Tibial nerve (tissue), 4 donors: ENCODE results near the gene COL4A2. TPM values are rescaled to one million over a fixed set of nuclear protein-coding genes. Genes with fewer than 3 reads are reported as not detected.

Experiments used
- DNase-seq, 2 donors: peaks; one replicate each; pipeline ENCODE4 v3.0.0-alpha.2; 2019; ENCODE audit warnings: low spot score in 2 of 2
- H3K27ac ChIP-seq, 4 donors: fragments of 200-600 bp; sonication (generic) in 3 of 4; one replicate each; pipeline ENCODE4 v1.5.1; 2017 to 2019; ENCODE audit warnings: mild to moderate bottlenecking in 1 of 4
- H3K27me3 ChIP-seq, 2 donors: fragments of 200-600 bp; sonication (generic) in 1 of 2; one replicate each; pipeline versions ENCODE4 v1.5.1 to v1.6.0; 2017 to 2019
- H3K36me3 ChIP-seq, 3 donors: fragments of 200-600 bp; sonication (generic); one replicate each; pipeline ENCODE4 v1.5.1; 2018 to 2019
- H3K4me1 ChIP-seq, 4 donors: fragments of 200-600 bp; sonication (generic) in 3 of 4; one replicate each; pipeline ENCODE4 v1.5.1; 2017 to 2019
- H3K4me3 ChIP-seq, 4 donors: fragments of 200-600 bp; sonication (generic) in 3 of 4; one replicate each; pipeline ENCODE4 v1.5.1; 2017 to 2019; ENCODE audit warnings: mild to moderate bottlenecking in 1 of 4, moderate library complexity in 1 of 4
- H3K9me3 ChIP-seq, 4 donors: fragments of 200-600 bp; sonication (generic) in 3 of 4; one replicate each; pipeline ENCODE4 v1.5.1; 2017 to 2019
- EP300 ChIP-seq, 2 donors: sonication (generic); formaldehyde crosslinking; IDR thresholded peaks; one replicate each; pipeline ENCODE4 v1.6.1; 2017; ENCODE audit warnings: antibody characterized with exemption in 2 of 2, mild to moderate bottlenecking in 1 of 2
- POLR2A ChIP-seq, 2 donors: fragments of 450-650 bp; IDR thresholded peaks; one replicate each; pipeline ENCODE4 v1.6.1; 2017; ENCODE audit warnings: antibody characterized with exemption in 2 of 2, mild to moderate bottlenecking in 2 of 2, moderate library complexity in 2 of 2
- WGBS, 2 donors: methylation state at CpG; one replicate each; pipeline ENCODE4 v1.1.5; 2018; 5-methylcytosine and 5-hydroxymethylcytosine counted together
- total RNA-seq, 4 donors: library from RNA; depleted of rRNA; stranded (reverse); fragments of >200 nt; gene quantifications; one replicate each; pipeline ENCODE4 v1.1.0, GENCODE V29; 2016
- TF ChIP-seq, protein P1 (sequence below), 5 experiments: fragments of 200-600 bp in 3 of 5; fragments of 450-650 bp in 2 of 5; sonication (generic) in 3 of 5; IDR thresholded peaks; one replicate each; pipeline ENCODE4 v1.5.1; 2016 to 2019; ENCODE audit warnings: antibody characterized with exemption in 5 of 5, mild to moderate bottlenecking in 3 of 5, moderate library complexity in 2 of 5

The COL4A2 gene
- total RNA-seq, 4 donors from 2014 or later = 576 to 821 (median 658) TPM

DNA sequence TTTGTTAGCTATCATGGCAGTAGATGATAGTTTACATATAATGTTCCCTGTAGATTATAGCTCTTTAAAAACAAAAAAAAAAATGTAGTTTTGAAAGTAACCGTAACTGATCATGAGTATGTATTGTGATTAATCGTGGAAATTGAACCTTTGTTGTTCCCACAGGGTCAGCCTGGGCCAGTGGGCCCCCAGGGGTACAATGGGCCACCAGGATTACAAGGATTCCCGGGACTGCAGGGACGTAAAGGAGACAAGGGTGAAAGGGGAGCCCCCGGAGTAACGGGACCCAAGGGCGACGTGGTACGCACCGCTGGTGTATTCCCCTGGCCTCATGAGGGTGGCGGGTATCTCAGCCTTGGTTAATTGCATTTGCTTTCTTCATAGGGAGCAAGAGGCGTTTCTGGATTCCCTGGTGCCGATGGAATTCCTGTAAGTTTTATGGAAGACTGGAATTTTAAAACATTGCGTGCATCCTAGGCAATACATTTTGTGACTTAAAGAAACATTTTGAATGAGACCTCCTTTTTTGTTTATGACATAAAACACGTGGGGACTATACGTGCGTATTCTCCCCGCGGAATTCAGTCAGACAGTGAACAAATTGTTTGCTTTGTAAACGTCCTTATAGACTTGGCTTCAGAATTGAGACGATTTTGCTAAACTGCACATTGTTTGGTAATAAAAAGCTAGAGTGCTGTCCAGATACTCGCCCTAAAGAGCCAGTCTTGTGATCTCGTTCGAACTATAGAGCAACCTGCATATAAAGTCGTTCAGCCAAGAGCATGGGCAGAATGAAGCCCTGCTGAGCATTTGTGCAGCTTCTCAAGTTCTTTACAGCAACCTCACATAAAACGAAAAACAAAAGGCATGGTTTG, 117.7 kb downstream of the COL4A2 start:
- Histone ChIP-seq H3K36me3 (peaks cover 0 to 31% (median 0%) of the 10 kb centered on the region in 3 donors), H3K27me3 (no peaks in the 10 kb centered on the region), H3K9me3 (no peaks in the 10 kb centered on the region), H3K4me1 (peaks cover 0 to 35% (median 0%) of the 10 kb centered on the region in 4 donors), H3K27ac (peak overlapping the region in 1 of 4 donors; percentile 51), H3K4me3 (no peak overlapping the region)
- 58 to 61% methylated on average over 26 of the region's 26 CpGs for WGBS, 2 donors
- TF ChIP-seq EP300 (IDR thresholded peaks at IDR 0.05) (no peak), POLR2A (IDR thresholded peaks at IDR 0.05) (no peak)
- TF ChIP-seq, protein P1, sequence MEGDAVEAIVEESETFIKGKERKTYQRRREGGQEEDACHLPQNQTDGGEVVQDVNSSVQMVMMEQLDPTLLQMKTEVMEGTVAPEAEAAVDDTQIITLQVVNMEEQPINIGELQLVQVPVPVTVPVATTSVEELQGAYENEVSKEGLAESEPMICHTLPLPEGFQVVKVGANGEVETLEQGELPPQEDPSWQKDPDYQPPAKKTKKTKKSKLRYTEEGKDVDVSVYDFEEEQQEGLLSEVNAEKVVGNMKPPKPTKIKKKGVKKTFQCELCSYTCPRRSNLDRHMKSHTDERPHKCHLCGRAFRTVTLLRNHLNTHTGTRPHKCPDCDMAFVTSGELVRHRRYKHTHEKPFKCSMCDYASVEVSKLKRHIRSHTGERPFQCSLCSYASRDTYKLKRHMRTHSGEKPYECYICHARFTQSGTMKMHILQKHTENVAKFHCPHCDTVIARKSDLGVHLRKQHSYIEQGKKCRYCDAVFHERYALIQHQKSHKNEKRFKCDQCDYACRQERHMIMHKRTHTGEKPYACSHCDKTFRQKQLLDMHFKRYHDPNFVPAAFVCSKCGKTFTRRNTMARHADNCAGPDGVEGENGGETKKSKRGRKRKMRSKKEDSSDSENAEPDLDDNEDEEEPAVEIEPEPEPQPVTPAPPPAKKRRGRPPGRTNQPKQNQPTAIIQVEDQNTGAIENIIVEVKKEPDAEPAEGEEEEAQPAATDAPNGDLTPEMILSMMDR (IDR thresholded peaks at IDR 0.05) = no peak
- DNase-seq = no peak

DNA sequence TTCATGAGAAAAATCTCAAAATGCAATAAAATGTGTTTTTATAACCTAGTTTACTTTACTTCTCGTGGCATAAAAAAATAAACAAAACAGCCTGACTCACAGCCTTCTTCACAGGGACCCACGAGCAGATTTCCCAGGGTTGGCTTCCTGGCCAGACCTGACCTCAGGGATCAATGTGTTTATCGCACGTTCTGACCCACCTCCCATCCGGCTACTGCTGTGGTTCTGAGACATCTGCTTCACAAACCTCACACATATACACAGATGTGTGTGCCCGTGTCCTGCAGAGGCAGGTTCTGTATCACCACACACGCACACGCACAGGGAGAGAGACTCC, 118.3 kb downstream of the COL4A2 start:
- no peak for TF ChIP-seq EP300 (IDR thresholded peaks at IDR 0.05)
- TF ChIP-seq, protein P1 (IDR thresholded peaks at IDR 0.05) = no peak
- no peak for TF ChIP-seq POLR2A (IDR thresholded peaks at IDR 0.05)
- H3K27me3 ChIP-seq = no peaks in the 10 kb centered on the region
- H3K36me3 ChIP-seq = peaks cover 0 to 35% (median 0%) of the 10 kb centered on the region in 3 donors
- WGBS, 2 donors = 58% methylated on average over 8 of the region's 8 CpGs
- no peak for DNase-seq
- peaks cover 0 to 35% (median 0%) of the 10 kb centered on the region in 4 donors for H3K4me1 ChIP-seq
- H3K4me3 ChIP-seq = no peak overlapping the region
- H3K27ac ChIP-seq = peak overlapping the region in 1 of 4 donors; percentile 51
- H3K9me3 ChIP-seq = no peaks in the 10 kb centered on the region

DNA sequence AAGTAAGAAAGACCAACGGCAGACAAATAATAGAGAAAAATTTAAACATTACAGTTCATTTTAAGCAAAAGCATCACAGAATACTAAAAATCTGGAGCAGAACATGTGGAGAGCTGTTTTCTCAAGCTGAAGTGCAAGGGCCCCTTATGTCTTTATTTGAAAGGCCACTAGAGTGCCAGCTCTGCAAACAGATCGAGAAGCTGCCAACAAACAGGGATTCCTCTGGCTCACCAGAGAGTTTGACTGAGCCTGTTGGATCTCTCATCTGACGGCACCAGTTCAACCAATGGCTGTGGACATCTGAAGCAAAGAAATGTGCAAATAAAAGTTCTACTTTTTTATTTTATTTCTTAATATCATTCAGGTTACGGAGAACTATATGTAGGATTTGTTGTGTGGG, 119.7 kb downstream of the COL4A2 start:
- Histone ChIP-seq H3K27me3 (no peaks in the 10 kb centered on the region), H3K4me3 (no peak overlapping the region), H3K36me3 (peaks cover 0 to 44% (median 0%) of the 10 kb centered on the region in 3 donors), H3K27ac (no peak overlapping the region), H3K9me3 (no peaks in the 10 kb centered on the region), H3K4me1 (peaks cover 0 to 31% (median 0%) of the 10 kb centered on the region in 4 donors)
- no peak for DNase-seq
- 51 to 57% methylated on average over 4 of the region's 4 CpGs for WGBS, 2 donors
- TF ChIP-seq, protein P1 (IDR thresholded peaks at IDR 0.05) = no peak
- TF ChIP-seq EP300 (IDR thresholded peaks at IDR 0.05) = no peak
- no peak for TF ChIP-seq POLR2A (IDR thresholded peaks at IDR 0.05)

DNA sequence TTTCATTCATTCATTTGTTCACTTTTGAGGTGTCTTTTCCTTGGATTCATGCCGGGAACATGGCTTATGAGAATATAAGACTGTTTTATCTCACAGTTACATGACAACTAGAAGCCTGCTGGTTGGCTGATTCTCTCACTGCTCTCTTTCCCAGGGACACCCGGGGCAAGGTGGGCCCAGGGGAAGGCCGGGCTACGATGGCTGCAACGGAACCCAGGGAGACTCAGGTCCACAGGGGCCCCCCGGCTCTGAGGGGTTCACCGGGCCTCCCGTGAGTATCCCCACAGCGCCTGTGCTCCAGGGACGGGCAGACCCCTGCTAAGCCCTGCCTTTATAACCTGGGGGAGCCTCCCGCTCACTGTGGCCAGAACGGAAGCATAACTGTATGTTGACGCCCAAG, 121.2 kb downstream of the COL4A2 start:
- 92 to 94% methylated on average over 13 of the region's 13 CpGs for WGBS, 2 donors
- peaks cover 0 to 50% (median 0%) of the 10 kb centered on the region in 3 donors for H3K36me3 ChIP-seq

More for the DNA sequence above, 121.2 kb downstream of the COL4A2 start:
- no peaks in the 10 kb centered on the region for H3K9me3 ChIP-seq
- H3K4me3 ChIP-seq = no peak overlapping the region
- no peak overlapping the region for H3K27ac ChIP-seq
- H3K4me1 ChIP-seq = peaks cover 0 to 40% (median 6%) of the 10 kb centered on the region in 4 donors
- DNase-seq = no peak
- TF ChIP-seq POLR2A (IDR thresholded peaks at IDR 0.05) (no peak), EP300 (IDR thresholded peaks at IDR 0.05) (no peak)
- TF ChIP-seq, protein P1 (IDR thresholded peaks at IDR 0.05) = no peak
- H3K27me3 ChIP-seq = no peaks in the 10 kb centered on the region
